Stimulated activated memory B cell treated with anti-CD40 and anti-IgM and Interleukin-4, amounts not matched to agents 10 μg/mL and 1 μg/mL and 100 μg/mL, for 72 hours (primary cell): ENCODE measurements around the gene ZCCHC7.
"Not testable (repeated sequence)": the region's sequence is repeated elsewhere in the genome, so short reads cannot be mapped to it uniquely, and the experiment has no call there.

Source experiments
- ATAC-seq: fragments of 150-1000 bp; cut with Tn5 transposase; 2 replicates; pipeline ENCODE4 v1.10.0; 2021
- H3K27ac Mint-ChIP-seq: one replicate; pipeline ENCODE4 v1.8.0; 2022; ENCODE audit warnings: mild to moderate bottlenecking, mixed read lengths
- H3K27me3 Mint-ChIP-seq: one replicate; pipeline ENCODE4 v1.8.0; 2022; ENCODE audit warnings: mixed read lengths
- H3K36me3 Mint-ChIP-seq: one replicate; pipeline ENCODE4 v1.8.0; 2022; ENCODE audit warnings: mixed read lengths
- H3K4me1 Mint-ChIP-seq: one replicate; pipeline ENCODE4 v1.8.0; 2022; ENCODE audit warnings: mixed read lengths
- H3K4me3 Mint-ChIP-seq: one replicate; pipeline ENCODE4 v1.8.0; 2022; ENCODE audit warnings: mild to moderate bottlenecking, moderate library complexity, mixed read lengths
- H3K9me3 Mint-ChIP-seq: one replicate; pipeline ENCODE4 v1.8.0; 2022; ENCODE audit warnings: mixed read lengths

ZCCHC7 gene

DNA sequence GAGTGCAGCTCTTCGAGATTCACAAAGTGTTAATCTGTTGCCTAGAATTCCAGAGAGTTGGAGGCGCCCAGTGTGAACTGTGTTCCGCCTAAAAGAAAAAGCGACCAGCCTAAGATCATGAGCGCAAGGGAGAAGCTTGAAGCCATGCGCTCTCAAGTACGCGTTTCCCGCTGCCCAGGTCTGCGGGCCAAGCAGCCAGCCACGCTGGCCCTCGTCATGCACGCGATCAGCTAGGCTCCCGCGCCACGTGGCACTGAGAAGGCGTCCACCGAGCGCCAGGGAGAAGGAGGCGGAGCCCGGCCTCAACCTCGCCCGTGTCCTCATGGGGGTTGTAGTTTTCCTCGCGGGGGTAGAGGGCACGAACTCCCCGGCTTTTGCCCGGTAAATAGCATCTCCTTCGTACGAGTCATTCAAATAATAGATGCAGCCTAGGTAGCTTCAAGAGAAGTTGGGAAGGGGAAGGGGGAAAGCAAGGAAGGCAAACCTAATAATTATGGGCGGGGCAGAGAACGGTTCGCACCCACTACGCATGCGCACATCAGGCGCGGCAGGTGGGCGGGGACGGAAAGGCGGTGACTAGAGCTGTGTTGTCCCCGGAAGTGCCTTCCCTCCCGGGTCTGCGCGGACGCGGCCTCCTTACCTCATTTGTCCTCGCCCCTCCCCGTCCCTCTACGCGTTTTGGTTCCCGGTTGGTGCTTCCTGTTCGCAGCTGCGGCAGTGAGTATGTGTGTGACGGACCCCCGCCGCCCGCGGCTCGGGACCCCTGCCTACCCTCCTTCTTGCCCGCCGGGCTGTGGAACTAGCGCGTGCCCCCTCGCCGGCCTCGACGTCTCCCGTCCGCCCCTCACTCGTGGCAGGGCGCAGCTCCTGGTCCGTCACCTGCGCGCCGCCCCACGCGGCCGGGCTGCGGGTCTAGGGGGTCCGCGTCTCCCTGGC is at the start of gene ZCCHC7:
TSS of gene ZCCHC7 (plus strand) at position 668 of the 936 bp plus-strand sequence.
- H3K9me3 Mint-ChIP-seq, result no peaks in the 10 kb centered on the region
- H3K4me1 Mint-ChIP-seq, result peaks cover 32% of the 10 kb centered on the region
- no peaks in the 10 kb centered on the region for H3K36me3 Mint-ChIP-seq
- no peaks in the 10 kb centered on the region for H3K27me3 Mint-ChIP-seq
- H3K27ac Mint-ChIP-seq, result peak within 1 kb of the TSS; percentile 93
- peak within 1 kb of the TSS; percentile 99 for H3K4me3 Mint-ChIP-seq
- peak; percentile 99 for ATAC-seq

DNA sequence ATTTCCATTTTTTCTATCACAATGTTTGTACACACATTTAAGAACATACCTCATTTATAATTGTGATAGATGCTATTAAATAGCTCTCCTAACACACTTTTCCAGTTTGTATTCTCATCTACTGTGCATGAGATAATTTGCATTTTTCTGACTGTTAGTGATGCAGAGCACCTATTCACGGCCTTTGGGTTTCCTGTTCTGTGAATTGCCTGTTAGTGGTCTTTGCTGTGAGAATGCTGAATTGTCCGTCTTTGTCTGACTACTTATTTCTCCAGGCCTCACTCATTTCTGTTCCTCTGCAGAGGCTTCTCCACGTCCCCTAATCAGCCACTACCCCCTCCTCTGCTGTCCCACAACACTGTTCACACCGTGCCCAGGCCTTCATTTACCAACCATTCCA is 45.6 kb upstream of the ZCCHC7 start:
- H3K4me3 Mint-ChIP-seq, H3K36me3 Mint-ChIP-seq, H3K9me3 Mint-ChIP-seq, ATAC-seq, H3K27me3 Mint-ChIP-seq: not testable (repeated sequence)
- Mint-ChIP-seq H3K27ac (peak overlapping the region; percentile 63), H3K4me1 (peaks cover 36% of the 10 kb centered on the region)

DNA sequence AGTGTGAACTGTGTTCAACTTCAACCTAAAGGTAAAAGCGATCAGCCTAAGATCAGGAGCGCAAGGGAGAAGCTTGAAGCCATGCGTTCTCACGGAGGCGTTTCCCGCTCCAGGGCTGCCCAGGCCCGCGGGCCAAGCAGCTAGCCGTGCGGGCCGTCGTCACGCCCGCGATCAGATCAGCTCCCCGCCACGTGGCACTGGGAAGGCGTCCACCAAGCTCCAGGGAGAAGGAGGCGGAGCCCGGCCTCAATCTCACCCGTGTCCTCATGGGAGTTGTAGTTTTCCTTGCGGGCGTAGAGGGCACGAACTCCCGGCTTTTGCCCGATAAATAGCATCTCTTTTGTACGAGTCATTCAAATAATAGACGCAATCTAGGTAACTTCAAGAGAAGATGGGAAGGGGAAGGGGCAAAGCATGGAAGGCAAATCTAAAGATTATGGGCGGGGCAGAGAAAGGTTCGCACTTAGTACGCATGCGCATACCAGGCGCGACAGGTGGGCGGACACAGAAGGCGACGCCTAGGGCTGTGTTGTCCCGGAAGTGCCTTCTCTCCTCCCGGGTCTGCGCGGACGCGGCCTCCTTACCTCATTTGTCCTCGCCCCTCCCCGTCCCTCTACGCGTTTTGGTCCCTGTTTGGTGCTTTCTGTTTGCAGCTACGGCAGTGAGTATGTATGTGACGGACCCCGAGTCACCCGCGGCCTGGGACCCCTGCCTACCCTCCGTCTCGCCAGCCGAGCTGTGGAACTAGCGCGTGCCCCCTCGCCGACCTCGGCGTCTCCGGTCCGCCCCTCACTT is 40.8 kb upstream of the ZCCHC7 start:
- peak overlapping the region; percentile 97 for H3K27ac Mint-ChIP-seq
- peaks cover 12% of the 10 kb centered on the region for H3K36me3 Mint-ChIP-seq
- peaks cover 67% of the 10 kb centered on the region for H3K4me1 Mint-ChIP-seq
- peak overlapping the region; percentile 98 for H3K4me3 Mint-ChIP-seq
- H3K27me3 Mint-ChIP-seq, result no peaks in the 10 kb centered on the region
- ATAC-seq, result peak; percentile 98
- no peaks in the 10 kb centered on the region for H3K9me3 Mint-ChIP-seq

DNA sequence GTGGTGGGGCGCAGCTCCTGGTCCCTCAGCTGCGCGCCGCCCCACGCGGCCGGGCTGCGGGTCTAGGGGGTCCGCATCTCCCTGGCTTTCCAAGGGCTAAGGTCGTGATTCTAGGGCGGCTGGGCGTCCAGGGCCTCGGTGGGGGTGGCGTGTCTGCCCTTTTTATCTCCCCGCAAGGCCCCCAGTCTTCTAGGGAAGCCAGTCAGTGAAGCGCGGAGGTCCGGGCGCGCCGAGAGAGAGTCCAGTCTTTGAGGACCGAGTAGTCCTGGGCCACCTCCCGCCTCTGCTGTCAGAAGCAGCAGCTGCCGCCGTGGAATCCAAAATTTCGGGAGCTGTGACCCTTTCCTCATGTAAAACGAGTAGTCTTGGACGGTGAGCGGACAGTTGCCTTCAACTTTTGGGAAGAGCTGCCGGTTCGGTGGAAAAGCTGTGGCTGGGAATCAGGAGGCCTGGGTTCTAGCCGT is 40.2 kb upstream of the ZCCHC7 start:
- not testable (repeated sequence) for H3K9me3 Mint-ChIP-seq, ATAC-seq, H3K27me3 Mint-ChIP-seq
- Mint-ChIP-seq H3K27ac (peak overlapping the region; percentile 97), H3K4me1 (peaks cover 67% of the 10 kb centered on the region), H3K36me3 (peaks cover 15% of the 10 kb centered on the region), H3K4me3 (peak overlapping the region; percentile 98)

DNA sequence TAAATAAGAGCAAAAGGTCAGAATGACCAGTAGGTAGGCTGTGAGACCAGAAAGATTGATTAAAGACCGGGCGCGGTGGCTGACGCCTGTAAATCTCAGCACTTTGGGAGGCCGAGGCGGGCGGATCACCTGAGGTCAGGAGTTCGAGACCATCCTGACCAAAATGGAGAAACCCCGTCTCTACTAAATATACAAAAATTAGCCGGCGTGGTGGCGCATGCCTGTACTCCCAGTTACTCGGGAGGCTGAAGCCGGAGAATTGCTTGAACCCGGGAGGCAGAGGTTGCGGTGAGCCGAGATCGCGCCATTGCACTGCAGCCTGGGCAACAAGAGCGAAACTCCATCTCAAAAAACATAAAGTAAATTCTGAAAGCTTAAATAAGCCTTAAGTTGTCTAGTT is 38.9 kb upstream of the ZCCHC7 start:
- ATAC-seq, H3K27me3 Mint-ChIP-seq, H3K9me3 Mint-ChIP-seq: not testable (repeated sequence)
- H3K4me1 Mint-ChIP-seq, result peaks cover 67% of the 10 kb centered on the region
- H3K4me3 Mint-ChIP-seq, result peak overlapping the region; percentile 98
- peak overlapping the region; percentile 97 for H3K27ac Mint-ChIP-seq
- peaks cover 25% of the 10 kb centered on the region for H3K36me3 Mint-ChIP-seq

DNA sequence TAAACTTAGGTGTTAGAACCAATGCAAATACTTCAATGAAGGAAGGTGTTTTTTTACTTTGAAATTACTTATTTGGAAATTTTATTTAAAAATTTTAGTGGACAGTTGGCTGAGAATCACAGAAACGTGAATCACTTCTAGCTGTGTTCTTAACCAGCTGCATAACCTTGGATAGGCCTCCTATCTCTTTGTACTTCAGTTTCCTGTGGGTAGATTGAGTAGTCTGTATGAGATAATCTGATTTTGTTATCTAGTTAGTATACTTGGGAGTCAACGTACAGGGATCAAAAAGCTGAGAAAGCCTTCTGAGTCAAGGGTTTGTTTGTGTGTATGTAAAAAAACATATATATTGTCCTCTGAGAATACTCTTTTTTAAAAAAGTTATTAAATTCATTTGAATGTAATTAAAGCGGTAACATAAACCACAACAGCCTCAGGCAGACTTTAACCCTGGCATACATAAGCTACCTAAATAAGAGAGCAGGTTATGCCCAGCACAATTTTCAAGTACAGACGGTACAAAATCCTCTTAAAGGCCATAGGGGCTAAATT is 38.1 kb upstream of the ZCCHC7 start:
- no peak for ATAC-seq
- H3K4me1 Mint-ChIP-seq, result peaks cover 74% of the 10 kb centered on the region
- H3K27ac Mint-ChIP-seq, result no peak overlapping the region
- H3K36me3 Mint-ChIP-seq, result peaks cover 33% of the 10 kb centered on the region
- H3K4me3 Mint-ChIP-seq, result peak overlapping the region; percentile 40
- H3K27me3 Mint-ChIP-seq, result no peaks in the 10 kb centered on the region
- no peaks in the 10 kb centered on the region for H3K9me3 Mint-ChIP-seq

DNA sequence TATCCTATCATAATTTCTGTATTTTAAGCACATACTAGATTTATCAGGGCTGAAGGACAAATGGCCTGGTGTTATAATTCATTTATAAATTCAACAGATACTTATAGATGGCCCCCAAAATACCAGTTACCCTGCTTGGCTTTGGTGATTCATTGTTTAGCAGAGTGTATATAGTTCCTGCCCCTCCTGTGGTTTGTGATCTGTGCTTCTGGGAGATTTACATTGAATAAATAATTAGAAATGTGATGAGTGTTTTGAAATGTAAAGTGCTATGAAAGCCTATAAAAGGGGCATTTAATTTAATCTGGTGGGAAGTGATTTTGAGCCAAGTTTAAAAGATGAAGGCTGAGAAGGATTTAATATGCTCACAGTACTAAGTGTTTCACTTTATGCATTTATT is 36.7 kb upstream of the ZCCHC7 start:
- Mint-ChIP-seq H3K4me3 (no peak overlapping the region), H3K27ac (peak overlapping the region; percentile 28), H3K4me1 (peaks cover 76% of the 10 kb centered on the region), H3K27me3 (no peaks in the 10 kb centered on the region), H3K9me3 (no peaks in the 10 kb centered on the region), H3K36me3 (peaks cover 44% of the 10 kb centered on the region)
- no peak for ATAC-seq

DNA sequence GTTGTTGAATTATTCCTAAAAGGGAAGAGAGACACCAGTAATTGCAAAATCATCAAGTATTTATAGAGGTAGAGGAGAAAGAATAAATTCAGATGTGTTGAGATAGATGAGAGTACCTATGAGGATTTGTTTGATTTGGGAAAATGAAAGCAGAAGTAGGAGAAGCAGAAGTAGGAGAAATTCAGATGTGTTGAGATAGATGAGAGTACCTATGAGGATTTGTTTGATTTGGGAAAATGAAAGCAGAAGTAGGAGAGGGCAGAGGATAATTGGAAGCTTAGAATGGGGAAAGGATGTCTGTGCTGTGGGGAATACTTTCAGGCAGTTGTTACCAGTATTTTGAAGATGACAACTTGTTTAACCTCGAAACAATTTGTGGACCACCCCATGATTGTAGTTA is 35.1 kb upstream of the ZCCHC7 start:
- Mint-ChIP-seq H3K9me3 (no peaks in the 10 kb centered on the region), H3K4me1 (peaks cover 81% of the 10 kb centered on the region), H3K4me3 (peak overlapping the region; percentile 0), H3K27ac (peak overlapping the region; percentile 28), H3K36me3 (peaks cover 54% of the 10 kb centered on the region), H3K27me3 (no peaks in the 10 kb centered on the region)
- no peak for ATAC-seq

DNA sequence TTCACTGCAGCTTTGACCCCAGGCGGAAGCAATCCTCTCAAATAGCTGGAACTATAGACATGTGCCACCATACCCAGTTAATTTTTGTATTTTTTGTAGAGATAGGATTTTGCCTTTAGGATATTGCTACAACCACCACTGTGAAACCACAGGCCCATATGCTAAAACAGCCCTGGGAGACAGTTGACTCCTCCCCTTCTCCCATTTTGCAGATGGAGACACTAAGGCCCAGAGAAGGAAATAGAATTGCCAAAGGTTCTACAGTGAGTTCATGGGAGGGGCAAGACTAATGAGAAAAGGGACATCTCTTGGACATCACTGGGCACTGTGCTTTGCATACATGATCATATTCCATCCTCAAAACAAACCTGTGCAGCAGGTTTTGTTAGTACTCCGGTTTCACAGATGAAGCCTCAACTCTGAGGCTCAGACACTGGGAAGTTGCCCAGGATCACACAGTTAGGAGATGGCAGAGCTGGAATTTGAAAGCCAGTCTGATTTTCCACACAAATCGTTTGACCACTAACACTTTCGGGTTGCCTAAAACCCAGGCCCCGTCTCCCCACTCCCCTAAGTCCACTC is 27.6 kb upstream of the ZCCHC7 start:
- not testable (repeated sequence) for H3K27me3 Mint-ChIP-seq, ATAC-seq, H3K27ac Mint-ChIP-seq, H3K9me3 Mint-ChIP-seq, H3K4me3 Mint-ChIP-seq
- Mint-ChIP-seq H3K36me3 (peaks cover 19% of the 10 kb centered on the region), H3K4me1 (peaks cover 13% of the 10 kb centered on the region)

DNA sequence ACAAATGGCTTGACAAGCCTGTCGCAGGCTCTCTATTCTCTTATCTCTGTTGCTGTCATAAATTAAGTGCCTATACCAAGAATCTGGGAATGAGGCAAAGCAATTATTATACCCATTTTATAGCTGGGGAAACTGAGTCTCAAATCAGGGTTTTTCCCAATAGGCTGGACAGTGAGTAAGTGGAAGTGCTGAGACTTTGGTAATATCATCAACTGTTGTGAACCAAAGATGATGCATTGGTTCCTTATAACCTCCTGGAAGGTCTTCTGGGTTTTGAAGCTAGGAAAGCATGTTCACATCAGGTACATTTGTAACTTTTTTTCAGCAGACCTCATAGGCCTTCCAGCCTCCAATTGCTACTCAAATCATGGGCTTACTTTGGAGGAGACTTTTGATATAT is 25.6 kb upstream of the ZCCHC7 start:
- Mint-ChIP-seq H3K9me3 (no peaks in the 10 kb centered on the region), H3K27ac (no peak overlapping the region), H3K27me3 (no peaks in the 10 kb centered on the region), H3K4me1 (peaks cover 4% of the 10 kb centered on the region), H3K36me3 (peaks cover 3% of the 10 kb centered on the region), H3K4me3 (no peak overlapping the region)
- ATAC-seq, result no peak

DNA sequence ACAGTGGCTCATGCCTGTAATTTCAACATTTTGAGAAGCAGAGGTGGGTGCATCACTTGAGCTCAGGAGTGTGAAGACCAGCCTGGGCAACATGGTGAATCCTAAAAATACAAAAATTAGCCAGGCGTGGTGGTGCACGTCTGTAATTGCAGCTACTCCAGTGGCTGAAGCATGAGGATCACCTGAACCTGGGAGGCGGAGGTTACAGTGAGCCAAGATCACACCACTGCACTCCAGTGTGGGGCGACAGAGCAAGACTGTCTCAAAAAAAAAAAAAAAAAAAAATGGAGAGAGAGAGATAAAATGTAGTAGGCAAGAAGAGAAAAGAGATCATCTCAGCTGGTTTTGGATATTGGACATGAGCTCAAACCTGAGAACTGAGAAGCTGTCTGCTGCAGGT is 23.7 kb upstream of the ZCCHC7 start:
- no peak overlapping the region for H3K27ac Mint-ChIP-seq
- no peaks in the 10 kb centered on the region for H3K9me3 Mint-ChIP-seq
- H3K36me3 Mint-ChIP-seq, result no peaks in the 10 kb centered on the region
- no peak overlapping the region for H3K4me3 Mint-ChIP-seq
- peaks cover 17% of the 10 kb centered on the region for H3K4me1 Mint-ChIP-seq
- ATAC-seq, result no peak
- no peaks in the 10 kb centered on the region for H3K27me3 Mint-ChIP-seq

DNA sequence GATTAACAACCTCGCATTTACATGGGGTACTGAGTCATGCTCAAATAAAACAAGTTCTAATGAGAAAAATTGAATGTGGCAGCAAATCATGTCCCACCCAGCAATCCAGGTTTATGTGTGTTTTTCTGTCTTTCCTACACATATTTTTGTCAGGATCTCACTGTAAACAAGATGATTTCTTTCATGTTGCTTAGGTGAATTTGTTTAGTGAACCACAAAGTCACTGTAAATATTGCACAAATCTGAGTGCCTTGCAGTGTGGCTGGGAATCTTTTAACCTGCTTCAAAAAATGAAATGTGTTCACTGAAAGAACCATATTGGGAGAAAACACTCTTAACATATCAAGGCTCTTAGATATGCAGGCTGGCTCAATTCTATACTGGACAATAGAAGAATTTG is 23.1 kb upstream of the ZCCHC7 start:
- no peak overlapping the region for H3K4me3 Mint-ChIP-seq
- H3K27me3 Mint-ChIP-seq, result no peaks in the 10 kb centered on the region
- peaks cover 22% of the 10 kb centered on the region for H3K4me1 Mint-ChIP-seq
- no peaks in the 10 kb centered on the region for H3K9me3 Mint-ChIP-seq
- H3K27ac Mint-ChIP-seq, result no peak overlapping the region
- H3K36me3 Mint-ChIP-seq, result no peaks in the 10 kb centered on the region
- ATAC-seq, result no peak

DNA sequence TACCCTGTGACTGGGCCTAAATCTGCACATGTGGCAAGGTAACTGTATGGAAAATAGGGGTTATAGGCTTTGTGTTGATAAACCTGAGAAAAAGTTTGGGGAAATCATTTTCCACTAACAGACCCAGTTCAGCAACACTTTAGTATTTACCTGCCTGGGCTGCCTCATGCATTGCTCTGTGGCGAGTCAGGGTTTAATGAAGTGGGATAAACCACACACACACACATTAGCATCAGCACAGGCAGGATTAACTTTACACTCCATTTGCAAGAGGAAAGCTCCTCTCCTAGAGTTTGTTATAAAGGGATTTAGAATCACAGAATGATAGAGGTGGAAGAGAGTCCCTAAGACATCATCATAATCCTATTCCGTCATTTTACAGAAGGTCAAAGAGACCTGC is 20.0 kb upstream of the ZCCHC7 start:
- no peaks in the 10 kb centered on the region for H3K27me3 Mint-ChIP-seq
- H3K4me3 Mint-ChIP-seq, result no peak overlapping the region
- H3K27ac Mint-ChIP-seq, result peak overlapping the region; percentile 18
- peaks cover 31% of the 10 kb centered on the region for H3K4me1 Mint-ChIP-seq
- ATAC-seq, result no peak
- H3K36me3 Mint-ChIP-seq, result no peaks in the 10 kb centered on the region
- no peaks in the 10 kb centered on the region for H3K9me3 Mint-ChIP-seq

DNA sequence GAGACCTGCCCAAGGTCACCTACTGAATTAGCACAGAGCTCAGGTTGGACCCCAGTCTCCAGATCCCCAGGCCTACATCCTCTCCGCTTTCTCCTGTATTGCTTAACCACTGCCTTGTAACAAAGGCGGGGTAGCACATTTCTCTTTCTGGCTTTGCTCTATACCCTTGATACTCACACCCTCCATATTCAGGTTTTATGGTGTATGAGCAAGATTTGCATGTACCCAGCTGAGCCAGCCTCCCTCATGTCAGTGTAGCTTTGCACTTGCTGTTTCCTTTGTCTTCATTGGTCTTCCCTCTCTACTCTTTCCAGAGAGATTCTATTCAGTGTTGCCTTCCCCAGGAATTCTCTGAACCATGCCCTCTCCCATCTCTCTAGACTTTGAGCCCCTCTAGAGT is 19.6 kb upstream of the ZCCHC7 start:
- peaks cover 31% of the 10 kb centered on the region for H3K4me1 Mint-ChIP-seq
- H3K27ac Mint-ChIP-seq, result peak overlapping the region; percentile 18
- no peaks in the 10 kb centered on the region for H3K36me3 Mint-ChIP-seq
- H3K9me3 Mint-ChIP-seq, result no peaks in the 10 kb centered on the region
- peak; percentile 86 for ATAC-seq
- H3K4me3 Mint-ChIP-seq, result no peak overlapping the region
- H3K27me3 Mint-ChIP-seq, result no peaks in the 10 kb centered on the region

DNA sequence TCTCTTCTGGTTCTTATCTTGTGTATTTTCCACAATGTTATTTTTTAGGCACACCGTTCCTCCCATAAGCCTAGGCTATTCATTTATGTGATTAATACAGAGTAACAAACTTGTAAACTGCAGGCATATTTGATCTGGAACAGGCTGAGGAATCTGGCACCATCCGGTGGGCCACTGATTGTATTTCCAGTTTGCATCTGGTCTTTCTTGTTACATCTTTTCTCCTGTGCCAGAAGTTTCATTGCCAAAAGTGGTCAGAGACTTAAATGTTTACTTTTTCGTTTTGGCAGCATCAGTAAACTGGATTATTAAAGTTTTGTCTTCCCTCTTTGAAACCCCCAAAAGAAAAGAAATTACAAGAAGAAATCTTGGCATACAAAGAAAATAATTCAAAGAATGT is 17.9 kb upstream of the ZCCHC7 start:
- H3K4me1 Mint-ChIP-seq, result peaks cover 41% of the 10 kb centered on the region
- no peak overlapping the region for H3K4me3 Mint-ChIP-seq
- H3K27me3 Mint-ChIP-seq, result no peaks in the 10 kb centered on the region
- no peaks in the 10 kb centered on the region for H3K36me3 Mint-ChIP-seq
- no peak overlapping the region for H3K27ac Mint-ChIP-seq
- ATAC-seq, result no peak
- H3K9me3 Mint-ChIP-seq, result no peaks in the 10 kb centered on the region
